Activated CD8-positive, alpha-beta T cell treated with anti-CD3 and anti-CD28 coated beads, Interleukin-2, amount 10 ng/mL, durations not matched to agents 7 days and 5 days (primary cell): ENCODE data around the gene PLS1. TPM values are rescaled to one million over a fixed set of nuclear protein-coding genes. Genes with fewer than 3 reads are reported as not detected.
"Not testable (repeated sequence)": the region's sequence is repeated elsewhere in the genome, so short reads cannot be mapped to it uniquely, and the experiment has no call there.

Source experiments
- ATAC-seq: fragments of 150-1000 bp; cut with Tn5 transposase; one replicate; pipeline ENCODE4 v1.10.0; 2021; ENCODE audit warnings: moderate library complexity
- CTCF ChIA-PET: fragments of 350-600 bp; sonication (Branson Sonifier 250); formaldehyde crosslinking; loops from one replicate; lab custom pipeline; 2021; ENCODE audit warnings: antibody characterized with exemption; lab: Charles Lee
- POLR2A ChIA-PET: fragments of 350-600 bp; sonication (Branson Sonifier 250); formaldehyde crosslinking; loops from one replicate; lab custom pipeline; 2021; ENCODE audit warnings: antibody characterized with exemption; lab: Charles Lee
- DNase-seq: peaks from one replicate; pipeline ENCODE4 v3.0.0-alpha.2; 2020
- H3K27ac Mint-ChIP-seq: one replicate; pipeline ENCODE4 v1.8.0; 2021; ENCODE audit warnings: mild to moderate bottlenecking, mixed read lengths
- H3K27me3 Mint-ChIP-seq: one replicate; pipeline ENCODE4 v1.8.0; 2021; ENCODE audit warnings: low read depth, mixed read lengths
- H3K36me3 Mint-ChIP-seq: one replicate; pipeline ENCODE4 v1.8.0; 2021; ENCODE audit warnings: low read depth, mixed read lengths
- H3K4me1 Mint-ChIP-seq: one replicate; pipeline ENCODE4 v1.8.0; 2021; ENCODE audit warnings: low read depth, mixed read lengths
- H3K4me3 Mint-ChIP-seq: one replicate; pipeline ENCODE4 v1.8.0; 2021; ENCODE audit warnings: mild to moderate bottlenecking, mixed read lengths
- H3K9me3 Mint-ChIP-seq: one replicate; pipeline ENCODE4 v1.8.0; 2022; ENCODE audit warnings: mixed read lengths; ENCODE audit not compliant: insufficient read depth
- total RNA-seq, 2 experiments: library from RNA; stranded (reverse); gene quantifications; one replicate each; pipeline ENCODE4 v1.2.3, GENCODE V29; 2021

The PLS1 gene
- total RNA-seq, 2 experiments from 2014 or later = 2.3 to 3.2 TPM

- POLR2A ChIA-PET = no interaction called here
- Mint-ChIP-seq H3K36me3 (peaks cover 3% of the 10 kb centered on the region), H3K27me3 (no peaks in the 10 kb centered on the region), H3K9me3 (no peaks in the 10 kb centered on the region), H3K4me3 (no peak overlapping the region), H3K27ac (no peak overlapping the region), H3K4me1 (no peaks in the 10 kb centered on the region)
- DNase-seq (no peak), ATAC-seq (no peak)
- CTCF ChIA-PET = no interaction called here
Measured at GRCh38 chr3:142746646-142747045, 150.5 kb downstream of the PLS1 start.

- ATAC-seq, H3K4me3 Mint-ChIP-seq, H3K27me3 Mint-ChIP-seq, H3K9me3 Mint-ChIP-seq, DNase-seq, POLR2A ChIA-PET, H3K27ac Mint-ChIP-seq, H3K4me1 Mint-ChIP-seq, H3K36me3 Mint-ChIP-seq, CTCF ChIA-PET: not testable (repeated sequence)
Measured at GRCh38 chr3:142750531-142750930, 154.3 kb downstream of the PLS1 start.

GRCh38 chr3:142752605-142753004, 156.4 kb downstream of the PLS1 start:
- H3K36me3 Mint-ChIP-seq, ATAC-seq, CTCF ChIA-PET, H3K9me3 Mint-ChIP-seq, DNase-seq, H3K4me3 Mint-ChIP-seq, H3K27me3 Mint-ChIP-seq, H3K4me1 Mint-ChIP-seq, H3K27ac Mint-ChIP-seq, POLR2A ChIA-PET: not testable (repeated sequence)

DNA sequence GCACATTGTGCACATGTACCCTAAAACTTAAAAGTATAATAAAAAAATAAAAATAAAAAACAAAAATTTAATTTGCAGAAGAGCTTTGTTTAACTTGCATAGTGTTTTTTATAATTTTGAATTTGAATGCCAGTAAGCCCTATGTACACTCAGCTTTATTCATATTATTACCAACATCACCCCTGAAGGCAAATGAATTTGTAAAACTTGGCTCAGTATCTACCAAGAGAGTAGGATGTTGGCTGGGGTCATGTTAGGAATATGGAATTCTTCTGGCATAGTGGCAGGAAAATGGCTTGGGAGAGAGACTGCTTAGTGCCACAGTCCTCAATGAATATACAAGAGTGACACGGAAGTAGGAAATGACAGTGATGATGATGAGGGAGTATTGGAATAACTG, 158.3 kb downstream of the PLS1 start:
- ATAC-seq (no peak), DNase-seq (no peak)
- Mint-ChIP-seq H3K36me3 (peaks cover 3% of the 10 kb centered on the region), H3K27me3 (no peaks in the 10 kb centered on the region), H3K4me3 (no peak overlapping the region), H3K4me1 (no peaks in the 10 kb centered on the region), H3K27ac (no peak overlapping the region), H3K9me3 (no peaks in the 10 kb centered on the region)
- ChIA-PET CTCF (no interaction called here), POLR2A (no interaction called here)

Other genes with a start within 250 kb of the PLS1 start
- gene XRN1, start 148.4 kb upstream of the PLS1 start, total RNA-seq = 10 to 100 TPM; 58.0 to 59.6 TPM
- gene ATR, start 17.7 kb upstream of the PLS1 start, total RNA-seq = 10 to 100 TPM; 33.6 to 35.8 TPM
- gene TRPC1, start 127.6 kb downstream of the PLS1 start, total RNA-seq = under 1 TPM; 0.45 to 0.73 TPM